Transverse colon (tissue), 4 donors: ENCODE results near the gene NES.

Experiments used
- CTCF ChIP-seq, 5 experiments: fragments of 200-600 bp in 3 of 5; fragments of 450-650 bp in 2 of 5; sonication (generic) in 3 of 5; IDR thresholded peaks; 1 replicate in 2 of 5; 2 replicates in 3 of 5; pipeline ENCODE4 v1.5.1; 2016 to 2017; ENCODE audit warnings: antibody characterized with exemption in 5 of 5, inconsistent platforms in 3 of 5, mild to moderate bottlenecking in 2 of 5, moderate library complexity in 1 of 5
- POLR2A ChIP-seq: fragments of 450-650 bp; IDR thresholded peaks from one replicate; pipeline ENCODE4 v1.6.1; 2016; ENCODE audit warnings: antibody characterized with exemption, mild to moderate bottlenecking, moderate library complexity
- POLR2AphosphoS5 ChIP-seq, 3 donors: sonication (generic); formaldehyde crosslinking; IDR thresholded peaks; one replicate each; pipeline ENCODE4 v1.6.1; 2016; ENCODE audit warnings: antibody characterized with exemption in 3 of 3

GRCh38 chr1:156658945-156659574 is 18.1 kb downstream of the NES start:
- TF ChIP-seq POLR2AphosphoS5 (IDR thresholded peaks at IDR 0.05) (no peak), CTCF (IDR thresholded peaks at IDR 0.05) (no peak), POLR2A (no peak)
